Adrenal gland (tissue), 12 donors: ENCODE measurements around the gene ZNF57. TPM values are rescaled to one million over a fixed set of nuclear protein-coding genes. Genes with fewer than 3 reads are reported as not detected.

Experiments
- DNase-seq, 7 donors: peaks; one replicate each; pipeline ENCODE4 v3.0.0-alpha.2; 2019 to 2020
- H3K27ac ChIP-seq, 5 donors: fragments of 200-600 bp; sonication (generic) in 4 of 5; 1 replicate in 3 of 5; 2 replicates in 2 of 5; pipeline versions ENCODE4 v1.5.1 to v1.8.0; 2016 to 2020; ENCODE audit warnings: mild to moderate bottlenecking in 1 of 5
- H3K27me3 ChIP-seq: fragments of 200-600 bp; 2 replicates; pipeline ENCODE4 v1.8.0; 2021
- H3K36me3 ChIP-seq, 2 donors: fragments of 200-600 bp; replicated peaks in 1 of 2; 1 replicate in 1 of 2; 2 replicates in 1 of 2; pipeline versions ENCODE4 v1.5.1 to v1.8.0; 2018 to 2022
- H3K4me1 ChIP-seq, 2 donors: fragments of 200-600 bp; replicated peaks in 1 of 2; 1 replicate in 1 of 2; 2 replicates in 1 of 2; pipeline versions ENCODE4 v1.5.1 to v1.8.0; 2018 to 2021
- H3K4me3 ChIP-seq, 4 donors: fragments of 200-600 bp; sonication (generic) in 3 of 4; one replicate each; pipeline ENCODE4 v1.5.1; 2016 to 2018
- H3K9me3 ChIP-seq, 3 donors: fragments of 200-600 bp; sonication (generic) in 1 of 3; replicated peaks in 1 of 3; 1 replicate in 2 of 3; 2 replicates in 1 of 3; pipeline versions ENCODE4 v1.5.1 to v1.8.0; 2016 to 2021
- CTCF ChIP-seq, 6 experiments: fragments of 450-650 bp in 4 of 6; fragments of 200-600 bp in 2 of 6; sonication (generic) in 1 of 6; IDR thresholded peaks; 1 replicate in 5 of 6; 2 replicates in 1 of 6; pipeline versions ENCODE4 v1.5.1 to v1.8.0; 2016 to 2021; ENCODE audit warnings: antibody characterized with exemption in 6 of 6, mild to moderate bottlenecking in 2 of 6, moderate library complexity in 1 of 6
- POLR2A ChIP-seq, 2 donors: fragments of 450-650 bp; IDR thresholded peaks; one replicate each; pipeline ENCODE4 v1.6.1; 2017; ENCODE audit warnings: antibody characterized with exemption in 2 of 2, mild to moderate bottlenecking in 2 of 2, moderate library complexity in 1 of 2
- WGBS, 4 donors: extraction: QIAGEN DNeasy Blood & Tissue Kit in 2 of 4; methylation state at CpG; one replicate each; pipeline versions ENCODE4 v1.1.5 to v1.1.7; 2013 to 2017; 5-methylcytosine and 5-hydroxymethylcytosine counted together
- intact Hi-C, 2 donors: fragments of 100-400 bp; cut with DNase I; formaldehyde crosslinking; loops; one replicate each; pipeline versions ENCODE4 v1.14.1 to v1.15.0; 2022 to 2023
- polyA plus RNA-seq, 3 donors: library from polyadenylated mRNA; stranded (reverse); fragments of 200-250 nt in 2 of 3; fragments of 350-450 nt in 1 of 3; fragmentation: Illumina TruSeq in 1 of 3; extraction: RNeasy Lipid Tissue Mini Kit (QIAGEN cat#74804) in 1 of 3; gene quantifications; one replicate each; pipeline ENCODE4 v1.2.3, GENCODE V29; 2013 to 2014
- total RNA-seq, 9 donors: library from RNA; depleted of rRNA in 4 of 9; stranded (reverse); fragments of >200 nt in 4 of 9; fragments of 120-200 nt in 1 of 9; fragmentation: NEBNext Ultra II Directional in 1 of 9; extraction: Animal tissue kit (Norgen Biotek cat#: 25700) in 1 of 9; gene quantifications; one replicate each; pipeline versions ENCODE4 v1.1.0 to v1.2.4, GENCODE V29; 2013 to 2023
- donor health status: healthy with polysubstance abuse.
- donor health status: Bipolar disorder and iron deficiency.
- donor health status: DM: yes; HTN: yes; CAD: no.
- donor health status: DM: no; HTN: no; CAD: no.
- donor health status: DM: no; HTN: no; CAD: no.
- donor health status: DM: yes; HTN: yes; CAD: no.

ZNF57 gene
- total and polyA plus RNA-seq, 12 donors: 2.6 to 5.7 (median 3.4) TPM

- TF ChIP-seq POLR2A (IDR thresholded peaks at IDR 0.05) (no peak), CTCF (IDR thresholded peaks at IDR 0.05) (no peak)
- H3K4me1 ChIP-seq: peaks cover 5 to 9% of the 10 kb centered on the region in 2 donors
- H3K27me3 ChIP-seq: no peaks in the 10 kb centered on the region
- intact Hi-C loops: loop anchor here (10.0 kb wide), 1 partner anchor 58 kb away; no protein-coding TSS in a partner anchor
- no peaks in the 10 kb centered on the region for H3K9me3 ChIP-seq
- no peak for DNase-seq
- 87 to 90% (median 90%) methylated on average over 14 of the region's 14 CpGs for WGBS, 4 donors
- no peak overlapping the region for H3K27ac ChIP-seq
- H3K36me3 ChIP-seq: no peaks in the 10 kb centered on the region
- H3K4me3 ChIP-seq: no peak overlapping the region
Measured at GRCh38 chr19:2942928-2943640, 42.4 kb downstream of the ZNF57 start.

GRCh38 chr19:2944403-2944774, 43.7 kb downstream of the ZNF57 start:
- no peak for TF ChIP-seq POLR2A (IDR thresholded peaks at IDR 0.05)
- no peak for TF ChIP-seq CTCF (IDR thresholded peaks at IDR 0.05)
- intact Hi-C loops: loop anchor here (10.0 kb wide), 1 partner anchor 60 kb away; no protein-coding TSS in a partner anchor
- peak overlapping the region in 4 of 5 donors; percentile 78 to 96 (median 92) for H3K27ac ChIP-seq
- H3K27me3 ChIP-seq: no peaks in the 10 kb centered on the region
- no peak for DNase-seq
- WGBS, 4 donors: 1 to 3% (median 2%) methylated on average over 12 to 23 of the region's 23 CpGs
- H3K4me1 ChIP-seq: peaks cover 11 to 16% of the 10 kb centered on the region in 2 donors
- no peaks in the 10 kb centered on the region for H3K36me3 ChIP-seq
- peak overlapping the region; percentile 59 to 98 (median 86) for H3K4me3 ChIP-seq
- no peaks in the 10 kb centered on the region for H3K9me3 ChIP-seq

DNA sequence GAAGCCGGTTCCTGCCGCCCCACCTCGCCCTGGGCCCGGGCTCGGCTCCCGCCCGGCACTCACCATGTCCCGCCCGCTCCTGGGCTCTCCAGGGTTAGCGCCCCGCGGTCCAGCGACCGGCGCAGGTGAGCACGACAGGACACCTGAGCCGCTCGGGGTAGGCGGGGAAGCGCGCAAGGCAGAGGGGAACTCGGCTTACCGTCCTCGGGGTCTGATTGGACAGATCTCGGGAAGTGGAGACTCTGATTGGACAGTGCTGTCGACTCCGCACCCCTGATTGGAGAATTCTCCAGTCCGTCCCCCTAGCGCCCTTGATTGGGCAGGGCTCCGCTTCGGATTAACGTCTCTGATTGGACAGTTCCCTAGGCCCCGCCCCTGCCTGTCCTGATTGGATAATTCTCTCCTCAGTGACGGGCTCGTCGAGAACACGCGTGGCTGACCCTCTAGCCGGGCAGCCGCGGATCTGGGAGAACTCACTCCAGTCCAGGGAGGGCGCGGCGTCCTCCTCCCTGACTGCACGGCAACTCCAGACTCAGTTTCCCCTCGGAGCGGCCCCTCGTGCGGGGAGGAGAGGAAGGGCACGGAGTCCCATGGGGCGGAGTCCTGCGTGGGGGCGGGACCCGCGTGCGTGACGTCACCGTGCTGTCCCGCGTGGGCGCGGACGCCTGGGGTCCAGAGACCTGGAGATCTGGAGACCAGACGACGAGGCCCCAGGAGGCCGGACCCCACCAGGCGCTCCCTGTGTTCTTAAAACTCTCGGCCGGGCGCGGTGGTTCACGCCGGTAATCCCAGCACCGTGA, 44.2 kb downstream of the ZNF57 start, which contains the start of gene ZNF77:
ZNF77 (minus strand) TSS at position 197 of the 800 bp plus-strand sequence; CDS start at position 66, 131 bp downstream.
- peak; percentile 99 to 100 (median 100) for DNase-seq
- peak within 1 kb of the TSS; percentile 57 to 96 (median 91) for H3K27ac ChIP-seq
- intact Hi-C loops: loop anchor here (10.0 kb wide), 1 partner anchor 60 kb away; no protein-coding TSS in a partner anchor
- no peaks in the 10 kb centered on the region for H3K36me3 ChIP-seq
- 1 to 2% (median 1%) methylated on average over 29 to 74 of the region's 74 CpGs for WGBS, 4 donors
- H3K27me3 ChIP-seq: no peaks in the 10 kb centered on the region
- H3K4me3 ChIP-seq: peak within 1 kb of the TSS; percentile 59 to 98 (median 86)
- H3K9me3 ChIP-seq: no peaks in the 10 kb centered on the region
- H3K4me1 ChIP-seq: peaks cover 15 to 20% of the 10 kb centered on the region in 2 donors
- TF ChIP-seq CTCF (IDR thresholded peaks at IDR 0.05) (peak in 4 of 6 experiments; percentile 23 to 35 (median 32)), POLR2A (IDR thresholded peaks at IDR 0.05) (peak in 1 of 2 donors; percentile 43)
